Activated CD4-positive, alpha-beta T cell treated with anti-CD3 and anti-CD28 coated beads, Interleukin-2, amount 50 U/mL, for 24 hours (primary cell): Measurements from ENCODE around the gene PSMB11.
"Not testable (repeated sequence)": the region's sequence is repeated elsewhere in the genome, so short reads cannot be mapped to it uniquely, and the experiment has no call there.

Experiments used
- DNase-seq, 2 donors: peaks; one replicate each; pipeline ENCODE4 v3.0.0-alpha.2; 2020; ENCODE audit warnings: low read depth in 1 of 2, low spot score in 1 of 2

PSMB11 gene, protein sequence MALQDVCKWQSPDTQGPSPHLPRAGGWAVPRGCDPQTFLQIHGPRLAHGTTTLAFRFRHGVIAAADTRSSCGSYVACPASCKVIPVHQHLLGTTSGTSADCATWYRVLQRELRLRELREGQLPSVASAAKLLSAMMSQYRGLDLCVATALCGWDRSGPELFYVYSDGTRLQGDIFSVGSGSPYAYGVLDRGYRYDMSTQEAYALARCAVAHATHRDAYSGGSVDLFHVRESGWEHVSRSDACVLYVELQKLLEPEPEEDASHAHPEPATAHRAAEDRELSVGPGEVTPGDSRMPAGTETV

DNA sequence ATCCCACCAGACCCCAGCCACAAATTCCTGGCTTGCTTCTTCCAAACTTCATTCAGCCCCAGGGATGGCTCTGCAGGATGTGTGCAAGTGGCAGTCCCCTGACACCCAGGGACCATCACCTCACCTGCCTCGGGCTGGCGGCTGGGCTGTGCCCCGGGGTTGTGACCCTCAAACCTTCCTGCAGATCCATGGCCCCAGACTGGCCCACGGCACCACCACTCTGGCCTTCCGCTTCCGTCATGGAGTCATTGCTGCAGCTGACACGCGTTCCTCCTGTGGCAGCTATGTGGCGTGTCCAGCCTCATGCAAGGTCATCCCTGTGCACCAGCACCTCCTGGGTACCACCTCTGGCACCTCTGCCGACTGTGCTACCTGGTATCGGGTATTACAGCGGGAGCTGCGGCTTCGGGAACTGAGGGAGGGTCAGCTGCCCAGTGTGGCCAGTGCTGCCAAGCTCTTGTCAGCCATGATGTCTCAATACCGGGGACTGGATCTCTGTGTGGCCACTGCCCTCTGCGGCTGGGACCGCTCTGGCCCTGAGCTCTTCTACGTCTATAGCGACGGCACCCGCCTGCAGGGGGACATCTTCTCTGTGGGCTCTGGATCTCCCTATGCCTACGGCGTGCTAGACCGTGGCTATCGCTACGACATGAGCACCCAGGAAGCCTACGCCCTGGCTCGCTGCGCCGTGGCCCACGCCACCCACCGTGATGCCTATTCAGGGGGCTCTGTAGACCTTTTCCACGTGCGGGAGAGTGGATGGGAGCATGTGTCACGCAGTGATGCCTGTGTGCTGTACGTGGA lies at the start of gene PSMB11:
TSS of gene PSMB11 (plus strand) at position 51 of the 804 bp plus-strand sequence. CDS start at position 65, 14 bp downstream.
- no peak for DNase-seq

DNA sequence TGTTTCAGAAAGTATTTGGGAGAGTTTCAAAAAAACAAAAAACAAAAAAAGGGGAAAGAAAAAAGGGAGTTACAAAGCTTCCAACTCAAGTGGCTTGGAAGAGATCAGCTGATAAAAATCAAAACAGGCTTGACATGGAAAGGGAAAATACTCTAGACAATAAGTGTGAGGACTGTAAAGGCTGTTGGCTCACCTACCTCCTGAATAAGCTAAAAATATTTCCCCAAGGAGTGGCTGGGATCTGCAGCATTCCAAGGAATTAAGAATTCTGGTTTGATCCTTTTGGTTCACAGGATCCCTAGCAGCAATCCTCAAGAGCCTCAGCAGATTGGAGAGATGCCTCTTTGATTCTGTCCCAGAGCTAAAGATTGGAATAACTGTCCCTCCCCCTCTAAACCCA lies 48.5 kb upstream of the PSMB11 start:
- DNase-seq: no peak

DNA sequence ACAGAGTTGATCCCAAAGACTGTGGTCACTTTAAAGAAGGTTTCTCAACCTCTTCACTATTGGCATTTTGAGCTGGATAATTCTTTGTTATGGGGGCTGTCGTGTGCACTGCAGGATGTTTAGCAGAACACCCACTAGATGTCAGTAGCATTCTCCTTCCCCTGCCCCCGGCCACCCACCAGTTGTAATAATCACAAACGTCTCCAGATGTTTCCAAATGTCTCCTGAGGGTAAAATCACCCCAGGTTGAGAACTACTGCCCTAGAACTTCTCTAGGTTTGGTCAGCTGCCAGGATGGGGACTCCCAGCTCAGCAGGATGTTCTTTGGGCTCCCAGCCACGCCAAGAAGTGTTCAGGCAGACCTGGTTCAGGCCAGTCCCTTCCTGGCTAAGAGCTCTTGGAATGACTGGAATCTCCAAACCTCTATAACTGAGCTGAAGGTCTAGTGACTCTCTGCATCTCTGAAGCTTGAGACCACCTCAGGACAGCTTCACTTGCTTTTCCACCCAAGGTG lies 47.2 kb upstream of the PSMB11 start:
- no peak for DNase-seq

DNA sequence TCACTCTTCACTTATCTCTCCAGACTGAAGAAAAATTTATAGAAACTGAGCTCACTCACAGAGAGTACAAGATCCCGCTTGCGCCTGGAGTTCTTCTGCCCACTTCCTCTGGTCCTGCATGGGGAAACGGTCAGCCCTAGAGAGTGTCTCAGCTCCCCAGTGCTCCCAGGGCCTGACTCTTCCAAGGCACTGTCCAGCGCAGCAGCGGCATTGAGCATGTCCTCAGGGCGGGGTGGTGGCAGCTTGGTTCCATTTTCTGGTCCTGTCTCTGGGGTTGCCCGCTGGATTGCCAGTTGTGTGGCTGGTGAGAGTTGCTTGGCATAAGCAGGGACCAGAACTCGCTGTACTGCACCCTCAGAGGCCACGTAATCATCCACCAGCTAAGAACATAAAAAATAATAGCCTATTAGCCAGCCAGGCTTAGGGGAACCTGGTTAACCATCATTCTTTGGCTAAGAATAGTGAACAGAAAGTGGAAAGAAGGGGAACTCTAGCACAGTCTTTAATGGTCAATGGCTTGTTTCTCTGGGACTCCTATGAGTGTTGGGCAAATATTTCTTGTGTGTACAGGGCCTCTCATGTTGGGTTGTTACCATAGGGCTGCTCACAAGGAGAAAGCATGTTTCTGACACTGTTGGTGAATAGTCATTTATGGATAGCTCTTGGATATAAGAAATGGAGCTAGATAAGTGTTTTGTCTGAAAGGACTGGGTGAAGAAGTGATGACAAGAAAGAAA lies 46.0 kb upstream of the PSMB11 start:
- no peak for DNase-seq

DNA sequence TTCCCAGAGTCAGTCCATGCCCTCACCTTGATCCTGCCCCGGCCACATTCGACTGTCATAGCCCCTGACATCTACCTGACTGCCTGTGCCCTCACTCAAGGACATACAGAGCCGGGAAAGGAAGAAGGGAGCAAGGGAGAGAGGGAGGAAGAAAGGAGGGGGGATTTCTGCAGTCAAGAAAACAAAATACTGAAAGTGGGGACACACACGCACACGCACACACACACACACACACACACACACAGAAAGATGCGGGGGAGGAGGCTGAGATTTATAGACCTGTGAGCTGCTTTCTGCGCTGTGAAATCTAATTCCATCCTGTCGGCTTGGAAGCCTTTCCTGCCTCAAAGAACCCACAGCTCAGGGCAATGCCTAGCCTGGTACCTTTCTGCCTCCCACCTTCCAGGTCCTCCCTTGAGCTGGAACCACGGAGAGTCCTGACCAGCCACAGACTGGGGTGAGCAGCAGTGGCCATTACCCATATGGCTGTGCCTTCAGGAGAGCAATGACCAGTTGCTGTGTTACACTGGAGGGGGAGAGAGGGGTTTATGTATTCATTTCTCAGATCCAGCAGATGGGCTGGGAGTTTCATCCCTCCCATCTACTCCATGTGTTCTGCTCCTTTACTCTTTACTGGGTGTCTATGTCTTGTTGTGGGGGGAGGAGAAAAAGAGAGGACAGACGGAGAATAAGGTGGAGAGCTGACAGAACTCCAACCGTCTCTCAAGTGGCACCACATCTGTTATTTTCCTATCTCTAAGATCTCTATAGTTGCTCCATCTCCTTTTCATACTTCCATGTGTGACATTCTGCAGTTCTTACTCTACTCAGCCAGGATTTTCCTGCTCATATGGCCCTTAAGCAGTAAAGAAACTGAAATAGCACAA lies 45.0 kb upstream of the PSMB11 start:
- no peak for DNase-seq

DNA sequence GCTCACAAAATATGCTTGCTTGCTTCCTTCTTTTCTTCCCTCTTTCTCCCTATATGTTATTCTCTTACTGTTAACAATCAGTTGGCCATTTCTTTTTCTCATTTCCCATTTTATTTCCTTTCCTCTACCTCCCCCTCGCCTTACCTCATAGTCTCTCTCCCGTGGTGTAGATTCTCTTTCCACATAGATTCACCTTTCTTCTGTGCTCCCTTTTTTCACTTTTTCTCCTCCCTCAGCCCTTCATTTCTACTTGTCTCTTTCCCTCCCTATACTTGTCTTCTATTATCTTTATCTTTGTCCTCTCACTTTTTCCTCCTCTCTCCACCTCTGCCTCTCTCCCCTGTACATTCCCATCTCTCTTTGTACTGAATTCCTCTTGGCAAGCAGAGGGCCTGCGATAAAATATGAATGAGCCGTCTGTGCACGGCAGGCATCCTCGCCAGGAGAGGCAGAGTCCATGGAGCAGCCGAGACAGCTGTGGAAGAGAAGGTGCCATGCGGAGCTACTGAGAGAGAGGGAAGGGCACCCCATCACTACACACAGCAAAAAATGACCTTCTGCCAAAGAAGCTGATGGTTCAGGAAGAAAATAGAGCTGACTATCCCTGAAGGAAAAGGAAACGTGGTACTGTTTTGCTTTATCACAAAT lies 44.2 kb upstream of the PSMB11 start:
- DNase-seq: no peak

DNA sequence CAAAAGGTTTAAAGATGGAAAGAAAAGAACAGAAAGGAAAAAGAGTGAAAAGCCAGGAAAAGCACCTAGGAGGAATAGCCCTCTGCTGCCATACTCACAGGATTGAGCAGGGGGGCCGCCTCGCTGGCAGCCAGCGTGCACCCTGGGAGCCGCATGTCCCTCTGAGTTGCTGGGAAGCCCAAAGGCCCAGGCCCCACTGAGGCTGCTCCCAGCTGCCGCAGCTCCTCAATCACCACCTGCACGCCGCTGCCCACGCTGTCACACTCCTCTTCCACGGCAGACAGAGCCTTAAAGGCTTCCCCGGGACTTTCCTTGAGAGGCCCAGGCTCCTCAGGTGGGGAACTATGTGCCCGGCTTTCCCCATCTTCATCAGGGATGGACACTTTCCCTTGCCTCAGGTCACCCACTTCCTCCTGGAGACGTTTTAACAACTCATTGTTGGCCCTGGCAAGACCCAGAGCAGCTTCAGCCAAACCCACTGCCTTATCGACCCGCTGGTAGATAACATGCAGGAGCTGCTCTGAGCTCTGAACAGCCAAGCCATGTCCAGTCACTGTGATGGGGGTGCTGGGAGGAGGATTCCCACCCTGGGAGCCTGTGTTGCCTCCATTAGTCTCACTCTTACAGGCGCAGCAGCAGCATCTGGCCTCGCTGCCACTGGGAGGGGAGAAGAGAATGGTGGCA lies 43.5 kb upstream of the PSMB11 start:
- no peak for DNase-seq

DNA sequence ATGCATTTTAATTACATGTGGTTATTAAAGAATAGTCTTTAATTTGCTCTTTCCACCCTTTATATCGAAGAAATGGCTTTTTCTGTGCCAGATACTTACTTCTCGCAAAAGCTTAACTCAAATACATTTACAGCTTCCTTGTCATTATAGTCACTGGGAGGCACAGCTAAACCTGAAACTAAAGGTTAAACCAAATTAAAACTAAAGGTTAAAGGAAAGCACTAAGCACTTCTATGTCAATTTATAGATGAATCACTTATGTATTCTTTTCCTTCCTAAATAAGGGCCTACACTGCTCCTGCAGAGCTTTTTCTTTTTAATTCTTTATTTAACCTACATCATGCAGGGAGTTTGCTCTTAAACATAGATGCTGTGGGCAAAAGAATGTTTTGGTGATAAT lies 41.2 kb upstream of the PSMB11 start:
- no peak for DNase-seq

DNA sequence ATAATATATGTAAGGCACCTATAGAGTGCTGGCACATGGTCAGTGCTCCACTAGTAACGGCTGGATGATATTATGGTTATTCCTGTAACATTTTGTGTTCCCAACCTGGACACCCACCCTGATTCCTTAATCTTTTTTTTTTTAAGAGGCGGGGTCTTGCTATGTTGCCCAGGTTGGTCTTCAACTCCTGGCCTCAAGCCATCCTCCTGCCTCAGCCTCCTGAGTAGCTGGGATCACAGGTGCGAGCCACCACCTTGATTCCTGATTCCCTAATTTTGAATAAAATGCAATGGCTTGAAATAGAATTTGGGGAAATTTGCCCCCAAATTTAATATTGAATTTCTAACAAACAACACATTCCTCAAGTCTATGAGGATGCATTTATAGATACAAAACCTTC lies 39.4 kb upstream of the PSMB11 start:
- no peak for DNase-seq

DNA sequence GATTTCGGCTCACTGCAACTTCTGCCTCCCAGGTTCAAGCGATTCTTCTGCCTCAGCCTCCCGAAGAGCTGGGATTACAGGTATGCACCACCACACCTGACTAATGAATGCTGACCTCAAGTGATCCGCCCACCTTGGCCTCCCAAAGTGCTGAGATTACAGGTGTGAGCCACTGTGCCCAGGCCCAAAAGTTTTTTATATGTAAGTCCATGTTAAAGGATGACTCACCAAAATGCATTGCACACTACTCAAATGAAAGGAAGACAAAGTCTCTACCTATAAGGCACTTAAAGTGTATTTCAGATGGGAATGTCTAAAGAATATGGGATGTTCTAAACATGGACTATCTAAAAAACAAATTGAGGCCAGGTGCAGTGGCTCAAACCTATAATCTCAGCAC lies 37.7 kb upstream of the PSMB11 start:
- DNase-seq: not testable (repeated sequence)

DNA sequence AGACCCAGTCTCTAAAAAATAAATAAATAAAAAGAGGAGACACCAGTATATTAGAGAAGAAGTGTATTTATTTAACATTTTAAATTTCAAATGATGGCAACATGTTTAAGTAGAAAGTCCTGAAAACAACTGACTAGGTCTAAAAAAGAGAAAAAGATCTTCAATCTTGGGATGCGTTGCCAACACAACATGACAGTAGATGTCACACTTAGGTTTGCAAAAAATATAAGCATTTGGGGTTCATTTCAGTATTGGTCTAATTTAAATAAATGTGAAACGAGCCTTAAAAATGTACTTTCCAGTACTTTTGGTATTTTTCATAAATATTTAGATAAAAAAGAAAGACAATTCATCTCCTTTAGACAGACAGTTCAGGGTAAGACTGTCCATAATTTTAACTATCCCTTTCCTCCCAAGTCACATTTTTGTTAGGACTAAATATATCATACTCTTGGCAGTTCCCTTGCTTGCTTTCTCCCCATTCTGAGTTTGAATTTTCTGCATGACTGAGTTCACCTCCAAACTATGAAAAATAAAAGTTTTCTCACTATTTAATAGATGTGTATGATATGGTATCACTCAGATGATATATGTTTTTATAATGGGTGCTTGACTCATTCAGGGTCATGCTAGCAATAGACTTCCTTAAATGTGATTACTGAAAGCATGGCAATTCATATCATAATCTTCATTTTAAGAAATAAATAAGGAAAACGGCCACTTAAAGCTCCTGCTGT lies 36.4 kb upstream of the PSMB11 start:
- DNase-seq: no peak

DNA sequence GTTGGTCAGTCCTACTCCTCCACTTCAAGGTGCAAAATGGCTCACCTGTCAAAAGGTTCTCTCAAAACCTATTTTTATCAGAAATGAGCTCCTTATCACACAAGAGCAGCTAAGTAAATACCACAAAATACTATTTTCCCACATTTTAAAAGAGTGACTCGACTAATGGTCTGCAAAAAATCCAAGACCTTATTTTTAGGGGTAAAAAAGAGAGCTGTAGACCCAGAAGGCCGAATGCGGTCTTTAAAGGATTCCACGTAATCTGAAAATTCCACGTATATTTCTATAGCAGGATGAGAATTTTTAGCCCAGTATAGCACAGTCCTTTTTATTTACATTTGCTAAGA lies 35.9 kb upstream of the PSMB11 start:
- DNase-seq: no peak

DNA sequence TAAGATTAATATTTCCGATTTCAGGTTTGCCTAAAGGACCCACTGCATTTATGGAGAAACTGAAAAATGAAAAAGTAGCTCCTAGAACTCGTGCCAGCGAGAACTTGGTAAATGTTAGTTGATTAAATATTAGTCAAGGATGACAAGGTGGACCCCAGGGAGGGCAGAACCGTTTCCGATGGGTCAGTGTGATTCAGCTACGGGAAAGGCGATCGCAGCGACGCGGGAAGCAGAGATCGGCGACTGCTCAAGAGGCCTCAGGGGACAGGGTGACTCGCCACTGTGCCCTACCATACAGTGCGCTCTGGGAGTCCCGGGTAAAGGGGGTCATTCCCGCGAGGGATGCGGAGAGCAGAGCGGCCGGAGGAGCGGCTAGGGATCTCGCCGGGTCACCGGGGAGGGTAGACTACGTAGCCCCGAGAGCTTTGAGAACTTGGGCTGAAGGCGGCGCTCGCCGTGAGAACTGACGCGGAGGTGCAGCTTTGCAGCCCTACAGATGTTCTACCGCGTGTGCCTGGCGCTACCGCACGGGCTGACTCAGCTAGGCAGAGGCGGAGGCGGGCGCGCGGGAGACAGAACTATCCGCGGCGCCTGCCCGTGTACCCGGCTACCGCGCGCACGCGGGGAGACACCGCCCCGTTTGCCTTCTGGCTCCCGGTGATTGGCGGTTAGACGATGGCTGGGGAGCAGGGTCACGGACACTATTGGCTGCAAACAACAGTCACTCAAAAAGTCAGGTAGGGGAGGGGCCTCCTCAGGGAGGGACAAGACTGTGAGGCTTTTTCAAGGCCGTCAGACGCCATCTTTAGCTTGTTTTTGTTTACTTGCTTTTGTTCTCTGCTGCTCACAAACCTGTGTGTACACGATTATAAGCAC lies 35.2 kb upstream of the PSMB11 start:
- DNase-seq: peak; percentile 84 to 95

DNA sequence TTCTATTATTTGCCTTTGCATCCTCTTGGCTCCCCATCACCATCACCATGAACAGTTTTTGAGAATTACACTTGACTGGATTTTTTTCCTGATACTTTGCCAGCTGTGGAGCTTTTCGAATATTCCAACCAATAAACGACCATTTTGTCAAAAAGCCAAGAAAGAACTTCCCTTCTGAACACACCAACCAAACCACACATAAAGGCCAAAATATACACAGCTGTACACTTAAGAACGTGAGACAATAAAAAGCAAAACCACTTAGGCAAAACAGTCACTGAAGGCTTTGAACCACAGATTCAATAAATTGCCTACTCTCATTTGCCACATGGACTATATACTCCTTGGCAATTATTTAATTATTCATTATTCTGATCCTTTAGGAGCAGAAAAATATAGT lies 33.2 kb upstream of the PSMB11 start:
- no peak for DNase-seq

DNA sequence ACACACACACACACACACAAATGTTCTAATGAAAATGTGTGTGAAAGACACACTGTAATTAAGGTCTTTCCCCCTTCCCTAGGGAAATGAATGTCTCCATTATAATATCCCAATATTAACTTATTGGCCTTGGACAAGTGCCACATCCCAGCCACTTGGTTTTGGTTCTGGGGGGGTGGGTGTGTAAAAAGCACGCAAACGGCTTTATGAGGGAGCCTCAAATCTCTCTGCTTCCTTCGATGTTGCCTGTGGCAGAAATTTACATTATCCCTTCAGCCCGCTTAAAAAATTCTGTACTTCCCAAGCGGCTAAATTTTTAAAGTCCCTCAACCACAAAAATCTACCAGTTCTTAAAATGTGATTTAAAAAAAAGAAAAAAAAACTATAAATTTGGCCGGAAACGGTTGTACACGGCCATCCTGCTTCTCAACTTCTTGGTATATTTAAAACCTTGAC lies 32.5 kb upstream of the PSMB11 start:
- DNase-seq: no peak

DNA sequence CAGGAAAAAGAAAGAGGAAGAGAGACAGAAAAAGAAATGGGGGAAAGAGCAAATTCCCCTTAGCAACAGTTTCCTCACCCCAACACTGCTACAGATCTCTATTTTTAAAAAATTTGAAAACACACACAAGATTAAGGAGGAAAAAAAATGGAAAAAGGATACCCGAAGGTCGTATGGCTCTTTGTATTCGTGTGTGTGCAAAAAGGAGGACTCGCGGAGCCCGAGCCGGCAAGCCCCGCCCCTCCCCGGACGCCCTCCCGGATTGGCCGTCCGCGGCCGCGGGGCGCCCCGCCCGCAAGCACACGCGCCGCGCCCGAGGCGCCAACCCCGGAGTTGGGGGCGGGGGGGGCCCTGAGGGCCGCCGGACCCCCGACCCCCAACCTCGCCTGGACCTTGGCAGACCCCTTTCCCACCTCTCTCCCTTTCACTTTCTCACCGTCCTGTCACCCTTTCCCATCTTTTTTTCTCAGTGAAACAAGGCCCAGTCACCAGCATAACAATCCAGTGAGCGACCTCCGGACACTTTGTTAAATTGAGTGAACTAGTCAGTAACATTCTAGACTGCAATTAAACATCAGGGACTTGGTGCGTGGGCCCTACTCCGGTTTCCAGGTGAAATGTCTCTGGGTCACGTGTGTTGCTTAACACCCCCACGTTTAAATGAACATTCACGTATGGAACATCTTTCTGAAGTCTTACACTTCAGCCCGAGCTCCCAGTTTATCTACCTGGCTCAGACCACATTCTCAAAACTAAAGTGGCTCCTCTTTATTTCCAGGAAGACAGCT lies 31.9 kb upstream of the PSMB11 start, which contains the start of gene C14orf93:
TSS of gene C14orf93 (minus strand) at position 205 of the 788 bp plus-strand sequence. CDS start 11,120 bp downstream, outside the sequence.
- DNase-seq: peak; percentile 58 to 71
